Measurements from ENCODE around the gene PHLDB2.

PHLDB2 gene

GRCh38 chr3:111884411-111885018, 25.4 kb downstream of the PHLDB2 start:
- no peak for DNase-seq (ENCODE audit: low read depth)

DNA sequence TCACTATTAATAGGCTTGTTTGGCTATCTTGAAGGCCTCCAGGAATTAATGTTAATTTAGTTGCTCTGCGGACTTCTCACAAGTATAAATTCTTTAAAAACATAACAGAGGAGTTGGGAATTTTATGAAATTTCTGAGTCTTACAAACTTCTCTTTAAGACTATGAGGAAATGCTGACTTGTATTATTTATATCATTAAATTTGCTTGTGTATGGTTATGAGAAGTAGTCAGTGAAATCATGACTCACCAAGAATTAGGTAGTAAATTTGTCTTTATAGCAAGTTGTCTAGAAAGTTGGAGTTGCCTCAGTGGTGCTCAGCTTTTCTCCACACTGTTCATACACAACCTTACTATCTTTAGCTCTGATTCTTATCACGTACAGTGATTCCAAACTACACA, 26.5 kb downstream of the PHLDB2 start:
- DNase-seq (ENCODE audit: low read depth): no peak

DNA sequence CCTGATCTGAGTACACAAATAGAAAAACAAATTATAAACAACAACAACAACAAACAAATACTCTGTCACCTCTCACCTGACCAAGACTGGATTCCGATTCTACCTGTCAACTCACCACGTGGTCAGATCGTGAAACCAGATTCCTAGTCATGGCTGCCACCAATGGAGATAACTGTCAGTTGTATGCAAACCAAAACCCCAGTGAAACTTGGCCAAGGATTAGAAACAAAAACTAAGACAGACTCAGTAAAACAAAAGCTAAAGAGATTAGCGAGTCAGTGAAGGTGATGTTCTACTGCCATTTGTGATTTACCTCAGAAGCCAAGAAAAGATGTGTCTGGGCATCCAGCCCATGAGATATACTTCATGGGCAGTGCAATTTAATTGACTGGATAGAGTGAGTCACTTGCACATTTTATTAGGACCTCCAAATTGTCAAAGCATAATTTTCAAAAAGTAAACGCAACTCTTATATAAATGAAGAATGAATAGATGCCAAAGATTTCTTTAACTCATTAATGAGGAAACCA, 31.1 kb downstream of the PHLDB2 start:
- DNase-seq (ENCODE audit: low read depth): no peak

GRCh38 chr3:111892070-111892469, 33.0 kb downstream of the PHLDB2 start:
- no peak for DNase-seq (ENCODE audit: low read depth)

- DNase-seq (ENCODE audit: low read depth): no peak
These were observed 36.0 kb downstream of the PHLDB2 start for GRCh38 chr3:111895071-111895470.

- no peak for DNase-seq (ENCODE audit: low read depth)
These were observed 40.9 kb downstream of the PHLDB2 start for GRCh38 chr3:111899966-111900365.

DNA sequence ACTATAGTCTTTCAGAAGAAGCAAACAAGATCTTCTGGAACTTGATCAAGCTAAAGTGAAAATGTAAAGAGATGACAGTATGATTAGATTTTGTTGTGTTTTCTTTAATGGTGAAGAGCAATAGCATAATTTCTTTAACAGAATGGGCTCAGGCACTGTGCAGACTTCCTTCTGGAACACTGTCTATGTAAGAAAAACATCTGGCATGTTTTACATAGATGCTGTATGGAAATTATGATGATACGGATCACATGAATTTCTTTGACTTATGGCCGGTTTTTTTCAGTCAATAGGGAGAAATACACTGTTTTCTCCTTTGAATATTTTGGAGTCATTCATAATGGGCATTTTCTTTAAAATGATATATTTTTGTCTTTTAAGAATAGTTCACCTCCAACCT, 42.6 kb downstream of the PHLDB2 start:
- no peak for DNase-seq (ENCODE audit: low read depth)

GRCh38 chr3:111902534-111902933, 43.5 kb downstream of the PHLDB2 start:
- no peak for DNase-seq (ENCODE audit: low read depth)

- peak; percentile 81 for DNase-seq (ENCODE audit: low read depth)
These were observed 44.0 kb downstream of the PHLDB2 start for GRCh38 chr3:111903067-111903511.

- DNase-seq (ENCODE audit: low read depth): peak; percentile 89
These were observed 45.5 kb downstream of the PHLDB2 start for GRCh38 chr3:111904376-111905241.

DNA sequence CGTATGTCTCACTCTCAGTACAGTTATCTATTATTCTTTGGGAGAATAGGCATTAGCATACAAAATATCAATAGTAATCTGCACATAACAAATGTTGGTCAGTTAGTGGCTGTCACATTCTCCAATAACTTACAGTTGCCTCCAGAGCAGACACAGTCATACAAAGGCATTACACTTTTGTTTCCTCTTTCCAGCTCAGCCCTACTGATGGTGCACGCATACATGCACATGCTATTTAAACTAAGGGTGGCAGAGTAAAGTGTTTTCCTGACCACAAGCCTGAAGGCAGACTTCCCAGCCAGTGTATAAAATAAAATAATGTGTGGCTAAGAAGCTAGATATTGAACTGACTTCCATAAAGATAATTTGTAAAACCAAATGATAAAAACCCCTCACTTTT, 47.6 kb downstream of the PHLDB2 start:
- peak; percentile 53 for DNase-seq (ENCODE audit: low read depth)

DNA sequence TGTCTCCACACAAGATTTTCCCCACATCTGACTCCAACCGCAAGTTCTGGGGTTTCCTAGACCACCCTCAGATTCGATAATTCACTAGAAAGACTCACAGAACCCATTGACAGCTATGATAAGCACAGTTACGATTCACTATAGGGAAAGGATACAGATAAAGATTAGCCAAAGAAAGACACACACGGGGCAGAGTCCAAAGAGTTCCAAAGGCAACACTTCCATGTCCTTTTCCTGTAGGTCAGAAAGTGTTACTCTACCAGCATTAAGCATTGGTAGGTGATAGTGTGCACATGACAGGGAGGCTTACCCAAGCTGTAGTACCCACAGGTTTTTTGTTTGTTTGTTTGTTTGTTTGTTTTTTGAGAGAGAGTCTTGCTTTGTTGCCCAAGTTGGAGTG, 48.1 kb downstream of the PHLDB2 start:
- DNase-seq (ENCODE audit: low read depth): no peak

- DNase-seq (ENCODE audit: low read depth): peak; percentile 85
These were observed 51.7 kb downstream of the PHLDB2 start for GRCh38 chr3:111910806-111911205.

DNA sequence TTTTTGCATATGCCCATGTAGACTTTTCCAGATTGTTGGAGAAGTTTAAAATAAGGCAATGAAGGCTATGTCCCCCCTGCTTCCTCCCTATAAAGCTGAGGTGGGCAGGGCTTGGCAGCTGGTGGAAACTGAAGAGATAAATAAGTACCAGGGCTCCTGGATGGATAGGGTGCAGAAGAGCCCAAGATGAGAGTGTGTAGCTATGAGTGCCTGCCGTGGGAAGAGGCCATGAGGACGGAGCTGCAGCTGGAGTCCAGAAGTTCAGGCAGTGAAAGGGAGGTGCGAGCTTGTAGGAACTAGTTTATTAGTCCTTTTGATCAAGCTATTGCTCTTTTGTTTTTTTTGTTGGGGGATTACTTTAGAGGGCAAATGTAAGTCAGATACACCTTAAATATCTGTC, 52.4 kb downstream of the PHLDB2 start:
- no peak for DNase-seq (ENCODE audit: low read depth)

DNA sequence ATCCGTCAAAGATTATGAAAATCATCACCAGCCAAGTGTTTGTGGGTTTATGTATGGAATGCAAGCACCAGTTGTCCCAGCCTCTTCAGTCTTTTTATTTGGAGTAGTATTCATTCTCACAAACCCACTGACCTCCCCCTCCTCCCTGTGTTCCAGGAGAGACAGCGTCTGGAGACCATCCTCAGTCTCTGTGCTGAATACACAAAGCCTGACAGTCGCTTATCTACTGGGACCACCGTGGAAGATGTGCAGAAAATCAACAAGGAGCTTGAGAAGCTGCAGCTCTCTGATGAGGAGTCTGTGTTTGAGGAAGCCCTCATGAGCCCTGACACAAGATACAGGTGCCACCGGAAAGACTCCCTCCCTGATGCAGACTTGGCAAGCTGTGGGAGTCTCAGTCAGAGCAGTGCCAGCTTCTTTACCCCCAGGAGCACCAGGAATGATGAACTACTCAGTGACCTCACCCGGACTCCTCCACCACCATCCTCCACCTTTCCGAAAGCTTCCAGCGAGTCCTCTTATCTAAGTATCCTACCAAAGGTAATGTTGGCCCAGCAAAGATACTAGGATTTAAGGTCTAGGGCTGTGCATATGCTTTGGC, 54.2 kb downstream of the PHLDB2 start:
- DNase-seq (ENCODE audit: low read depth): no peak

- no peak for DNase-seq (ENCODE audit: low read depth)
These were observed 56.8 kb downstream of the PHLDB2 start for GRCh38 chr3:111915905-111916304.

- DNase-seq (ENCODE audit: low read depth): no peak
These were observed 58.2 kb downstream of the PHLDB2 start for GRCh38 chr3:111917300-111917699.

DNA sequence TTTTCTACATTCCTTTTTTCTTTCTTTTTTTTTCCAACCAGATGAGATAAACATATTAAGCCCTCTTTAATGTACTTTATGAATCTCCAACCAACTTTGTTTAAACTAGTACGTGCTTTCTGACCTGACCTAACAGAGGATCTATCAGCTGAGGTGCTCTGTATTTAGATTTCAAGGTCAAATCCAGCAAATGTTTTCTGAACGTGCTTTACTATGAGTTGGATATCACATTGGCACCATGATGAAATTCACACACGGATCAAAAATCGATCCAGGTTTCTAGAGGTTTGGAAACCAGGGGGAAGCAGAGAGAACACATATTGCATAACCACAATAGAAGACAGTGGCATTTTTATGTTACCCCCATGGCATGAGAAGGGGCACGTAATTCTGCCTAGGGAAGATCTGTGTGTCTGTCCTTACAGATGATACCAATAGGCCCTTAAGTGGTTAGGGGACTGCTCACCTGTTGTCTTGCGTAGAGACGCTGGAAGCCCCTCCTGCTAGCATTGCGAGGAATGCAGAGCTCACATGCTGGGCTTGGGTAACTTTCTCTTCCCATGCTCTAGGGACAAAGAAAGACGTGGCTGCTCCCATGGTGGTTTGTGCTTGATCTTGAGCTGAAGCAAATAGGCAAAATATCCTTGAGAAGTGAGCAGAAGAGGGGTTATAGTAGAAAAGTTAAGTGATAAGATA, 60.5 kb downstream of the PHLDB2 start:
- DNase-seq (ENCODE audit: low read depth): no peak

DNA sequence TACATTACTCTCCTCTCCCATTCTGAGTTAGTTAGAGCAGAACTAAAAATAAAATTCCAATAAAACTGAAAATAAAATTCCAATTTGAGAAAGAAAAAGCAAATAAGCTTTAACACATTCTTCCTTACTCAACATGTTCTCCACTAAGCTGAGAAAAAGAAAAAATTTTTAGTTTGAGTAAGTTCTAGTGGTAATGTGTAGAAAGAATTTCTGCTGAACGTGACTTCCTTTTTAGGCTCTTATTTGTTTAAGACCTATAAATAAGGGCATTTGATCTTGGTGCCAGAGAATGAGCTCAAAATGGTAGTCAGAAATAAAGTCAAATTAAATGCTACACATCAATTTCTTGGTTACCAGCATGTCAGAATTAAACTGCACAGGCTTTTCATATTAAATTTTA, 62.1 kb downstream of the PHLDB2 start:
- no peak for DNase-seq (ENCODE audit: low read depth)

- DNase-seq (ENCODE audit: low read depth): no peak
These were observed 64.2 kb downstream of the PHLDB2 start for GRCh38 chr3:111923095-111923771.

- DNase-seq (ENCODE audit: low read depth): no peak
These were observed 64.7 kb downstream of the PHLDB2 start for GRCh38 chr3:111923806-111924205.

GRCh38 chr3:111924283-111924682, 65.2 kb downstream of the PHLDB2 start:
- no peak for DNase-seq (ENCODE audit: low read depth)
